ENCODE data around the gene USP19.

- TF ChIP-seq POLR2A (IDR thresholded peaks at IDR 0.05; ENCODE audit: extremely low read depth, insufficient read length) (no peak), CTCF (IDR thresholded peaks at IDR 0.05; ENCODE audit: low read depth, low read length) (no peak), MAX (IDR thresholded peaks at IDR 0.05; ENCODE audit: low read depth, low read length) (no peak), MYC (IDR thresholded peaks at IDR 0.05; ENCODE audit: low read depth, low read length) (no peak)
These were observed 12.3 kb downstream of the USP19 start for GRCh38 chr3:49108346-49108745.
